ENCODE results near the gene ERICH3.

ERICH3 gene

GRCh38 chr1:74528123-74528522, 145.5 kb downstream of the ERICH3 start:
- no peak for ATAC-seq
- TF ChIP-seq SNAI2 (CRISPR knock-in tag; IDR thresholded peaks at IDR 0.05), result no peak
- TF ChIP-seq ZC3H10 (CRISPR knock-in tag; IDR thresholded peaks at IDR 0.05), result no peak
- TF ChIP-seq ESRRG (CRISPR knock-in tag; IDR thresholded peaks at IDR 0.05), result no peak
- TF ChIP-seq ARNTL (CRISPR knock-in tag; IDR thresholded peaks at IDR 0.05; ENCODE audit: borderline replicate concordance, low read depth), result no peak
- TF ChIP-seq ISL1 (CRISPR knock-in tag; IDR thresholded peaks at IDR 0.05), result no peak
- TF ChIP-seq BACH2 (CRISPR knock-in tag; IDR thresholded peaks at IDR 0.05; ENCODE audit: borderline replicate concordance), result no peak
- TF ChIP-seq TSHZ2 (CRISPR knock-in tag; IDR thresholded peaks at IDR 0.05), result no peak
- no peak for TF ChIP-seq CSDC2 (CRISPR knock-in tag; IDR thresholded peaks at IDR 0.05)
- no peak for TF ChIP-seq ZNF8 (CRISPR knock-in tag; IDR thresholded peaks at IDR 0.05)
- TF ChIP-seq POU6F1 (CRISPR knock-in tag; IDR thresholded peaks at IDR 0.05; ENCODE audit: borderline replicate concordance, low read depth), result no peak
- no peak for TF ChIP-seq TOX (CRISPR knock-in tag; IDR thresholded peaks at IDR 0.05; ENCODE audit: borderline replicate concordance)
- no peak for TF ChIP-seq RARB (CRISPR knock-in tag; IDR thresholded peaks at IDR 0.05)
- TF ChIP-seq OSR1 (CRISPR knock-in tag; IDR thresholded peaks at IDR 0.05), result no peak
- no peak for TF ChIP-seq PATZ1 (CRISPR knock-in tag; IDR thresholded peaks at IDR 0.05; ENCODE audit: borderline replicate concordance)

- no peak for ATAC-seq
- TF ChIP-seq ZFP3 (CRISPR knock-in tag; IDR thresholded peaks at IDR 0.05), result no peak
- TF ChIP-seq OSR1 (CRISPR knock-in tag; IDR thresholded peaks at IDR 0.05), result no peak
- TF ChIP-seq ZFP30 (CRISPR knock-in tag; IDR thresholded peaks at IDR 0.05), result no peak
- TF ChIP-seq TCF4 (CRISPR knock-in tag; IDR thresholded peaks at IDR 0.05; ENCODE audit: borderline replicate concordance), result no peak
- TF ChIP-seq ZC3H10 (CRISPR knock-in tag; IDR thresholded peaks at IDR 0.05), result no peak
- no peak for TF ChIP-seq SNAI2 (CRISPR knock-in tag; IDR thresholded peaks at IDR 0.05)
- no peak for TF ChIP-seq ZNF70 (CRISPR knock-in tag; IDR thresholded peaks at IDR 0.05)
- no peak for TF ChIP-seq TSHZ2 (CRISPR knock-in tag; IDR thresholded peaks at IDR 0.05)
- no peak for TF ChIP-seq ESRRG (CRISPR knock-in tag; IDR thresholded peaks at IDR 0.05)
- no peak for TF ChIP-seq ARNTL (CRISPR knock-in tag; IDR thresholded peaks at IDR 0.05; ENCODE audit: borderline replicate concordance, low read depth)
These were observed 146.9 kb downstream of the ERICH3 start for GRCh38 chr1:74526708-74527107.

GRCh38 chr1:74523873-74524480, 149.6 kb downstream of the ERICH3 start:
- no peak for ATAC-seq
- TF ChIP-seq RARB (CRISPR knock-in tag; IDR thresholded peaks at IDR 0.05), result no peak
- no peak for TF ChIP-seq ZFP30 (CRISPR knock-in tag; IDR thresholded peaks at IDR 0.05)
- TF ChIP-seq GLIS3 (CRISPR knock-in tag; IDR thresholded peaks at IDR 0.05), result no peak
- no peak for TF ChIP-seq SNAI2 (CRISPR knock-in tag; IDR thresholded peaks at IDR 0.05)
- no peak for TF ChIP-seq ESRRG (CRISPR knock-in tag; IDR thresholded peaks at IDR 0.05)
- TF ChIP-seq CREB5 (CRISPR knock-in tag; IDR thresholded peaks at IDR 0.05; ENCODE audit: low read depth), result no peak
- TF ChIP-seq ZC3H10 (CRISPR knock-in tag; IDR thresholded peaks at IDR 0.05), result no peak
- TF ChIP-seq CSRNP3 (CRISPR knock-in tag; IDR thresholded peaks at IDR 0.05), result no peak
- TF ChIP-seq ZNF8 (CRISPR knock-in tag; IDR thresholded peaks at IDR 0.05), result no peak
- TF ChIP-seq TOX (CRISPR knock-in tag; IDR thresholded peaks at IDR 0.05; ENCODE audit: borderline replicate concordance), result no peak
- no peak for TF ChIP-seq CSDC2 (CRISPR knock-in tag; IDR thresholded peaks at IDR 0.05)
- no peak for TF ChIP-seq POU6F1 (CRISPR knock-in tag; IDR thresholded peaks at IDR 0.05; ENCODE audit: borderline replicate concordance, low read depth)
- no peak for TF ChIP-seq ZNF70 (CRISPR knock-in tag; IDR thresholded peaks at IDR 0.05)
- no peak for TF ChIP-seq OSR1 (CRISPR knock-in tag; IDR thresholded peaks at IDR 0.05)
